CD14-positive monocyte (primary cell): ENCODE results near the gene MBIP. TPM values are rescaled to one million over a fixed set of nuclear protein-coding genes. Genes with fewer than 3 reads are reported as not detected.

ENCODE experiments used
- DNase-seq, 3 donors: peaks; one replicate each; pipeline ENCODE4 v3.0.0-alpha.2; 2011 to 2022
- H2AFZ ChIP-seq: 2 replicates; pipeline ENCODE4 v1.6.0; 2012; ENCODE audit warnings: mild to moderate bottlenecking, low read depth, low read length, inconsistent platforms; ENCODE audit not compliant: insufficient read depth, poor library complexity, severe bottlenecking
- H3K27ac ChIP-seq, 2 donors: 1 replicate in 1 of 2; 2 replicates in 1 of 2; pipeline ENCODE4 v1.5.1; 2012 to 2013; ENCODE audit warnings: low read length in 2 of 2, control low read depth in 1 of 2, inconsistent platforms in 1 of 2, low read depth in 1 of 2, mild to moderate bottlenecking in 1 of 2
- H3K27me3 ChIP-seq, 2 donors: one replicate each; pipeline versions ENCODE4 v1.6.0 to v1.6.1; 2011 to 2013; ENCODE audit warnings: low read length in 2 of 2; ENCODE audit not compliant: control insufficient read depth in 2 of 2, insufficient read depth in 2 of 2
- H3K36me3 ChIP-seq, 2 donors: replicated peaks in 1 of 2; 1 replicate in 1 of 2; 2 replicates in 1 of 2; pipeline versions ENCODE4 v1.5.1 to v1.6.1; 2012 to 2013; ENCODE audit warnings: low read length in 2 of 2, control low read depth in 1 of 2, inconsistent platforms in 1 of 2, mild to moderate bottlenecking in 1 of 2; ENCODE audit not compliant: insufficient read depth in 2 of 2, control insufficient read depth in 1 of 2
- H3K4me1 ChIP-seq, 2 donors: 1 replicate in 1 of 2; 2 replicates in 1 of 2; pipeline versions ENCODE4 v1.5.1 to v1.6.1; 2012 to 2013; ENCODE audit warnings: low read length in 2 of 2, control low read depth in 1 of 2, inconsistent platforms in 1 of 2, mild to moderate bottlenecking in 1 of 2, moderate library complexity in 1 of 2; ENCODE audit not compliant: insufficient read depth in 2 of 2, control insufficient read depth in 1 of 2
- H3K4me2 ChIP-seq: replicated peaks from 2 replicates; pipeline ENCODE3; 2012; ENCODE audit warnings: low read length, moderate library complexity, mild to moderate bottlenecking; ENCODE audit not compliant: poor library complexity, severe bottlenecking; ENCODE audit errors: extremely low read depth
- H3K4me3 ChIP-seq, 3 experiments: fragments of 200-600 bp in 1 of 3; sonication (generic) in 1 of 3; replicated peaks in 1 of 3; 1 replicate in 2 of 3; 2 replicates in 1 of 3; pipeline ENCODE4 v1.5.1; 2011 to 2013; ENCODE audit warnings: low read length in 3 of 3, mild to moderate bottlenecking in 3 of 3, control low read depth in 2 of 3, low read depth in 2 of 3, inconsistent platforms in 1 of 3, moderate library complexity in 1 of 3
- H3K79me2 ChIP-seq: 2 replicates; pipeline ENCODE4 v1.6.0; 2012; ENCODE audit warnings: mild to moderate bottlenecking, control low read depth, inconsistent platforms, low read length, moderate library complexity; ENCODE audit not compliant: insufficient read depth
- H3K9ac ChIP-seq: 2 replicates; pipeline ENCODE4 v1.6.0; 2017; ENCODE audit warnings: low read length, mild to moderate bottlenecking; ENCODE audit not compliant: insufficient read depth, poor library complexity, severe bottlenecking
- H3K9me3 ChIP-seq, 2 donors: replicated peaks in 1 of 2; 1 replicate in 1 of 2; 2 replicates in 1 of 2; pipeline versions ENCODE4 v1.5.1 to v1.6.1; 2012 to 2013; ENCODE audit warnings: low read length in 2 of 2, control low read depth in 1 of 2; ENCODE audit not compliant: control insufficient read depth in 1 of 2, insufficient read depth in 1 of 2
- H4K20me1 ChIP-seq: 2 replicates; pipeline ENCODE4 v1.6.0; 2012; ENCODE audit warnings: mild to moderate bottlenecking, low read length, control low read depth, moderate library complexity; ENCODE audit not compliant: insufficient read depth
- H3K27ac Mint-ChIP-seq, 7 donors: one replicate each; pipeline ENCODE4 v1.8.0; 2020; ENCODE audit warnings: mild to moderate bottlenecking in 7 of 7, mixed read lengths in 7 of 7, moderate library complexity in 6 of 7, inconsistent platforms in 2 of 7
- H3K27me3 Mint-ChIP-seq, 3 donors: one replicate each; pipeline ENCODE4 v1.8.0; 2021 to 2022; ENCODE audit warnings: low read depth in 3 of 3, mild to moderate bottlenecking in 3 of 3, mixed read lengths in 3 of 3, moderate library complexity in 3 of 3, inconsistent platforms in 1 of 3
- H3K36me3 Mint-ChIP-seq, 2 donors: one replicate each; pipeline ENCODE4 v1.8.0; 2020; ENCODE audit warnings: mixed read lengths in 2 of 2, inconsistent platforms in 1 of 2, mild to moderate bottlenecking in 1 of 2
- H3K4me1 Mint-ChIP-seq: one replicate; pipeline ENCODE4 v1.8.0; 2020; ENCODE audit warnings: mild to moderate bottlenecking, mixed read lengths
- H3K4me3 Mint-ChIP-seq, 2 donors: one replicate each; pipeline ENCODE4 v1.8.0; 2020; ENCODE audit warnings: mild to moderate bottlenecking in 2 of 2, mixed read lengths in 2 of 2, moderate library complexity in 1 of 2
- H3K9me3 Mint-ChIP-seq, 7 donors: one replicate each; pipeline ENCODE4 v1.8.0; 2020 to 2022; ENCODE audit warnings: mixed read lengths in 7 of 7, mild to moderate bottlenecking in 6 of 7, moderate library complexity in 6 of 7, inconsistent platforms in 2 of 7
- CTCF ChIP-seq: fragments of 200-600 bp; IDR thresholded peaks from one replicate; pipeline ENCODE4 v1.8.0; 2022; ENCODE audit warnings: antibody characterized with exemption, mild to moderate bottlenecking
- WGBS: methylation state at CpG from one replicate; pipeline ENCODE4 v1.1.5; 2013; ENCODE audit warnings: missing lambda C conversion rate; ENCODE audit not compliant: insufficient coverage; 5-methylcytosine and 5-hydroxymethylcytosine counted together
- intact Hi-C, 2 donors: fragments of 100-400 bp; cut with micrococcal nuclease; formaldehyde crosslinking; loops; one replicate each; pipeline versions ENCODE4 v1.15.0 to v1.15.1; 2023
- polyA plus RNA-seq, 3 donors: library from polyadenylated mRNA; depleted of rRNA in 1 of 3; unstranded in 2 of 3; stranded (reverse) in 1 of 3; fragments of 300-500 nt in 2 of 3; fragments of >200 nt in 1 of 3; fragmentation: Illumina TruSeq in 2 of 3; gene quantifications; 1 replicate in 2 of 3; 2 replicates in 1 of 3; pipeline ENCODE4 v1.2.3, GENCODE V29; 2012 to 2021

The MBIP gene
- polyA plus RNA-seq, 3 donors: 6.6 to 9.1 (median 8.0) TPM

GRCh38 chr14:36300337-36300736 lies 20.1 kb downstream of the MBIP start:
- no peak overlapping the region for H3K4me3 Mint-ChIP-seq
- peaks cover 44 to 52% of the 10 kb centered on the region in 2 donors for H3K36me3 Mint-ChIP-seq
- intact Hi-C loops: no loop called here
- Histone ChIP-seq H3K9ac (no peak overlapping the region), H3K27me3 (no peaks in the 10 kb centered on the region), H3K4me2 (no peak overlapping the region), H3K4me1 (no peaks in the 10 kb centered on the region), H3K4me3 (no peak overlapping the region), H4K20me1 (no peaks in the 10 kb centered on the region), H3K36me3 (peaks cover 29 to 88% of the 10 kb centered on the region in 2 donors), H3K9me3 (no peaks in the 10 kb centered on the region), H3K79me2 (no peaks in the 10 kb centered on the region), H2AFZ (no peak overlapping the region), H3K27ac (no peak overlapping the region)
- H3K27me3 Mint-ChIP-seq: peaks cover 0 to 2% (median 0%) of the 10 kb centered on the region in 3 donors
- H3K27ac Mint-ChIP-seq: no peak overlapping the region
- no peaks in the 10 kb centered on the region for H3K9me3 Mint-ChIP-seq
- no peak for TF ChIP-seq CTCF
- H3K4me1 Mint-ChIP-seq: peaks cover 4% of the 10 kb centered on the region
- DNase-seq: no peak

DNA sequence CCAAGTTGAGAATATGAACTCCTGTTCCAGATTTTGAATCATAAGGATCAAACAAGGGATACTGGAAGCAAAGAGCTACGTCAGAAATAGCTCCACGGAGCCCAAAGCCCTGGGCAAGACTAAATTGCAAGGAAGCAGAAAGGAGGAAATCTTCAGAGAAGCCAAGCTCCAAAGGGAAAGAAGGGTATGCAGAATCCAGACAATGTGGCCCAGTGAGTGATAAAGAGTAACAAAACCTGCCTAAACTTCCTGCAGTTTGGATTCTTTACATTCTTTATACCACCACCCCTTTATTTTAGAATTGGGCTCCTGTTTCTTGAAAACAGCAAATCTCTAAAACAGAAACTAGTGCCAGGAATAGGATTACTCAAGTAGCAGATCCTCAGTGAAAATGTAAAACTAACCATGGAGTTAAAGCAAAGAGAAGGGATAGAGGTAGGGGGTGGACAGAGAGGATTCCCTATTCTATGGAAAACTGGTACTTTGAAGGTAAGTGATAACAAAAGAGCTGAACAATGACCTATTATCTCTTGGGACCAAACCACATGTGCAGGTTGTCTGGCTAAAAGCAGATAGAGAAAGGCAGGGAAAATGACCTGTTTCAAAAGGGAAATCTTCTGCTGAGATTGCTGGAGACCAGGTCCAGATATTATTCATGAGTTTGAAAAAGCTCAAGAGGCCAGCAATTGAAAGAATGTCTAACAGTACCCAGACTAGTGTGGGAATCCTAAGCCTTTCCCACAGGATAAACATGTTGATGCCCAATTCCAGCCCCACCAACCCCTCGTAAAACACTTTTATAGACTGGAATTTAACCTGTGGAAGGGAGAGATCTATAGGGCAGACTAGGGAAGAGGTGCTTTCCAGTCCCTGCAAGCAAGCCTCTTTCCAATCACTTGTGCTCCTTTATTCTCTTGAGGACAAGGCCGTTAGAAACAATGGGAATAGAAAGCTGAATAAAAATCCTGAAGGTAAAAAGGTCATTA lies 24.5 kb downstream of the MBIP start:
- Histone ChIP-seq H3K9ac (no peak overlapping the region), H3K27me3 (no peaks in the 10 kb centered on the region), H4K20me1 (no peaks in the 10 kb centered on the region), H3K4me3 (no peak overlapping the region), H3K4me2 (no peak overlapping the region), H3K4me1 (peaks cover 13 to 21% of the 10 kb centered on the region in 2 donors), H3K79me2 (no peaks in the 10 kb centered on the region), H2AFZ (no peak overlapping the region), H3K9me3 (no peaks in the 10 kb centered on the region), H3K27ac (no peak overlapping the region), H3K36me3 (peaks cover 19 to 48% of the 10 kb centered on the region in 2 donors)
- Mint-ChIP-seq H3K4me1 (peaks cover 21% of the 10 kb centered on the region), H3K27me3 (peaks cover 0 to 2% (median 0%) of the 10 kb centered on the region in 3 donors), H3K27ac (no peak overlapping the region), H3K4me3 (no peak overlapping the region), H3K36me3 (peaks cover 31% of the 10 kb centered on the region in 2 donors), H3K9me3 (no peaks in the 10 kb centered on the region)
- TF ChIP-seq CTCF: no peak
- no peak for DNase-seq
- 100% methylated on average over 2 of the region's 4 CpGs for WGBS
- intact Hi-C loops: no loop called here
